Right atrium auricular region (tissue), 2 donors: Measurements from ENCODE around the gene PRXL2C. TPM values are rescaled to one million over a fixed set of nuclear protein-coding genes. Genes with fewer than 3 reads are reported as not detected.
"Not testable (repeated sequence)": the region's sequence is repeated elsewhere in the genome, so short reads cannot be mapped to it uniquely, and the experiment has no call there.

Experiments
- DNase-seq: peaks from one replicate; pipeline ENCODE4 v3.0.0-alpha.2; 2019; ENCODE audit warnings: low spot score
- H3K27ac ChIP-seq, 2 donors: fragments of 200-600 bp; sonication (generic); 1 replicate in 1 of 2; 2 replicates in 1 of 2; pipeline ENCODE4 v1.5.1; 2016 to 2019
- H3K27me3 ChIP-seq, 2 donors: fragments of 200-600 bp; sonication (generic); one replicate each; pipeline versions ENCODE4 v1.5.1 to v1.6.0; 2017 to 2019
- H3K36me3 ChIP-seq: fragments of 200-600 bp; sonication (generic); one replicate; pipeline ENCODE4 v1.5.1; 2016
- H3K4me1 ChIP-seq, 2 donors: fragments of 200-600 bp; sonication (generic); one replicate each; pipeline versions ENCODE4 v1.5.1 to v1.6.0; 2017 to 2019
- H3K4me3 ChIP-seq, 2 donors: fragments of 200-600 bp; sonication (generic); 1 replicate in 1 of 2; 2 replicates in 1 of 2; pipeline ENCODE4 v1.5.1; 2017 to 2019; ENCODE audit warnings: mild to moderate bottlenecking in 1 of 2, moderate library complexity in 1 of 2
- H3K9me3 ChIP-seq, 2 donors: fragments of 200-600 bp; sonication (generic); one replicate each; pipeline ENCODE4 v1.5.1; 2019
- CTCF ChIP-seq, 2 donors: fragments of 200-600 bp; sonication (generic); IDR thresholded peaks; one replicate each; pipeline ENCODE4 v1.5.1; 2019; ENCODE audit warnings: antibody characterized with exemption in 2 of 2
- total RNA-seq, 2 donors: library from RNA; depleted of rRNA; stranded (reverse); fragments of >200 nt; gene quantifications; one replicate each; pipeline ENCODE4 v1.1.0, GENCODE V29; 2016

Gene PRXL2C
- total RNA-seq, 2 donors from 2014 or later, result 14.2 to 22.4 TPM

- no peak for DNase-seq
- no peaks in the 10 kb centered on the region for H3K27me3 ChIP-seq
- H3K4me1 ChIP-seq, result no peaks in the 10 kb centered on the region
- H3K27ac ChIP-seq, result no peak overlapping the region
- no peak overlapping the region for H3K4me3 ChIP-seq
- no peaks in the 10 kb centered on the region for H3K9me3 ChIP-seq
- peaks cover 14% of the 10 kb centered on the region for H3K36me3 ChIP-seq
- no peak for TF ChIP-seq CTCF (IDR thresholded peaks at IDR 0.05)
Observed at GRCh38 chr9:96641514-96641913, 13.6 kb downstream of the PRXL2C start.

- H3K4me3 ChIP-seq, result no peak overlapping the region
- H3K27ac ChIP-seq, result no peak overlapping the region
- H3K36me3 ChIP-seq, result peaks cover 11% of the 10 kb centered on the region
- no peak for TF ChIP-seq CTCF (IDR thresholded peaks at IDR 0.05)
- DNase-seq, result no peak
- H3K4me1 ChIP-seq, result no peaks in the 10 kb centered on the region
- no peaks in the 10 kb centered on the region for H3K9me3 ChIP-seq
- no peaks in the 10 kb centered on the region for H3K27me3 ChIP-seq
Observed at GRCh38 chr9:96638606-96639364, 16.3 kb downstream of the PRXL2C start.

- H3K27ac ChIP-seq, result no peak overlapping the region
- TF ChIP-seq CTCF (IDR thresholded peaks at IDR 0.05), result no peak
- no peak for DNase-seq
- no peak overlapping the region for H3K4me3 ChIP-seq
- H3K4me1 ChIP-seq, result no peaks in the 10 kb centered on the region
- H3K9me3 ChIP-seq, result no peaks in the 10 kb centered on the region
- no peaks in the 10 kb centered on the region for H3K27me3 ChIP-seq
- no peaks in the 10 kb centered on the region for H3K36me3 ChIP-seq
Observed at GRCh38 chr9:96636368-96636767, 18.7 kb downstream of the PRXL2C start.

GRCh38 chr9:96633579-96633978 is 21.5 kb downstream of the PRXL2C start:
- H3K36me3 ChIP-seq, H3K27ac ChIP-seq, DNase-seq, H3K9me3 ChIP-seq, H3K4me3 ChIP-seq, H3K27me3 ChIP-seq, H3K4me1 ChIP-seq: not testable (repeated sequence)

GRCh38 chr9:96626912-96627311 is 28.2 kb downstream of the PRXL2C start:
- H3K36me3 ChIP-seq, result no peaks in the 10 kb centered on the region
- no peaks in the 10 kb centered on the region for H3K9me3 ChIP-seq
- no peaks in the 10 kb centered on the region for H3K4me1 ChIP-seq
- H3K4me3 ChIP-seq, result no peak overlapping the region
- no peak for DNase-seq
- no peaks in the 10 kb centered on the region for H3K27me3 ChIP-seq
- no peak for TF ChIP-seq CTCF (IDR thresholded peaks at IDR 0.05)
- H3K27ac ChIP-seq, result no peak overlapping the region

- Histone ChIP-seq H3K36me3 (no peaks in the 10 kb centered on the region), H3K9me3 (no peaks in the 10 kb centered on the region), H3K27me3 (no peaks in the 10 kb centered on the region), H3K27ac (no peak overlapping the region), H3K4me1 (peaks cover 0 to 7% of the 10 kb centered on the region in 2 donors), H3K4me3 (no peak overlapping the region)
- DNase-seq, result no peak
- TF ChIP-seq CTCF (IDR thresholded peaks at IDR 0.05), result no peak
Observed at GRCh38 chr9:96621618-96622017, 33.5 kb downstream of the PRXL2C start.
